HepG2 (cell line): ENCODE measurements around the gene DDX23. TPM values are rescaled to one million over a fixed set of nuclear protein-coding genes. Genes with fewer than 3 reads are reported as not detected.

Experiments
- AHDC1 ChIP-seq: sonication (generic); formaldehyde crosslinking; IDR thresholded peaks from 2 replicates; pipeline ENCODE4 v1.5.1; 2020; ENCODE audit warnings: mild to moderate bottlenecking, missing genetic modification reagents, borderline replicate concordance
- BCL6 ChIP-seq: IDR thresholded peaks from 2 replicates; pipeline ENCODE4 v1.6.1; 2016; ENCODE audit warnings: missing genetic modification reagents, missing compliant biosample characterization
- HNRNPH1 ChIP-seq: fragments of 200-400 bp; formaldehyde crosslinking; optimal IDR thresholded peaks from 2 replicates; pipeline ENCODE3; 2017; ENCODE audit warnings: mild to moderate bottlenecking, low read depth, low read length
- PLRG1 ChIP-seq: fragments of 450-650 bp; conservative IDR thresholded peaks from 2 replicates; pipeline ENCODE4 v1.6.1; 2016
- RARA ChIP-seq: IDR thresholded peaks from 2 replicates; pipeline ENCODE4 v1.6.1; 2016; ENCODE audit warnings: missing genetic modification reagents, missing compliant biosample characterization
- SNRNP70 ChIP-seq: fragments of 200-400 bp; formaldehyde crosslinking; IDR thresholded peaks from 2 replicates; pipeline ENCODE4 v1.6.1; 2017; ENCODE audit warnings: mild to moderate bottlenecking, low read depth, low read length, moderate library complexity
- ZNF879 ChIP-seq: sonication (generic); formaldehyde crosslinking; IDR thresholded peaks from 2 replicates; pipeline ENCODE4 v1.8.1; 2023; ENCODE audit warnings: missing genetic modification reagents
- polyA plus RNA-seq, 8 experiments: library from polyadenylated mRNA; depleted of rRNA in 3 of 8; stranded (reverse) in 7 of 8; unstranded in 1 of 8; fragments of >200 nt; fragmentation: Illumina TruSeq in 4 of 8; extraction: Trizol in 4 of 8; gene quantifications; 2 replicates each; pipeline versions ENCODE4 v1.2.1 to v1.2.3, GENCODE V29; 2011 to 2016; ENCODE audit warnings: low read depth in 4 of 8, missing spikeins in 1 of 8, mixed read lengths in 1 of 8; ENCODE audit not compliant: insufficient read depth in 1 of 8
- total RNA-seq, 5 experiments: library from RNA; depleted of rRNA; stranded (reverse); fragments of >200 nt; fragmentation: Illumina TruSeq; extraction: Trizol; gene quantifications; 2 replicates each; pipeline ENCODE4 v1.2.3, GENCODE V29; 2016; ENCODE audit warnings: low read depth in 1 of 5
- TF ChIP-seq, protein P1 (sequence below): sonication (generic); formaldehyde crosslinking; IDR thresholded peaks from 2 replicates; pipeline ENCODE4 v1.5.0; 2020; ENCODE audit warnings: mild to moderate bottlenecking, missing genetic modification reagents, moderate library complexity
- TF ChIP-seq, protein P2 (sequence below): sonication (generic); formaldehyde crosslinking; IDR thresholded peaks from 2 replicates; pipeline ENCODE4 v1.4.0; 2020; ENCODE audit warnings: missing genetic modification reagents
- TF ChIP-seq, protein P3 (sequence below): sonication (generic); formaldehyde crosslinking; IDR thresholded peaks from 2 replicates; pipeline ENCODE4 v1.4.0; 2020; ENCODE audit warnings: missing genetic modification reagents

DDX23 gene
- total and polyA plus RNA-seq, 2 of the 13 experiments (the other 11 are each of a cell fraction or from before 2014, with no cell fraction given) = 35.7 to 90.0 TPM

DNA sequence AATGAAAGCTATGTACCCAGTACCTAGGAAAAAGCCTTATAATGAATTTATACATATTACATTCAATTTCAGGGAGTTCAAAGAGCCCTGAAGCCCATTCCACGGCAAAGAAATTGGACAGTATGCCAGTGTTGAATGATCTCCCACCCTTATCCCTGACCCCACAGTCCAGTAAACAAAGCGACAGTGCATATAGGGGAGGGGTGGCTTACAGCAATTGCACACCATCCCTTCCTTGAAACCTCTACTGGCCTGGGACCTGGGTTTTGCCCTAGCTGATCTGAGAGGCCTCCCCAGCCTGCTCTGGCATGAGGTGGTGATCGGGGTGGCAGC is 31.0 kb upstream of the DDX23 start (continued):
- TF ChIP-seq, protein P1, sequence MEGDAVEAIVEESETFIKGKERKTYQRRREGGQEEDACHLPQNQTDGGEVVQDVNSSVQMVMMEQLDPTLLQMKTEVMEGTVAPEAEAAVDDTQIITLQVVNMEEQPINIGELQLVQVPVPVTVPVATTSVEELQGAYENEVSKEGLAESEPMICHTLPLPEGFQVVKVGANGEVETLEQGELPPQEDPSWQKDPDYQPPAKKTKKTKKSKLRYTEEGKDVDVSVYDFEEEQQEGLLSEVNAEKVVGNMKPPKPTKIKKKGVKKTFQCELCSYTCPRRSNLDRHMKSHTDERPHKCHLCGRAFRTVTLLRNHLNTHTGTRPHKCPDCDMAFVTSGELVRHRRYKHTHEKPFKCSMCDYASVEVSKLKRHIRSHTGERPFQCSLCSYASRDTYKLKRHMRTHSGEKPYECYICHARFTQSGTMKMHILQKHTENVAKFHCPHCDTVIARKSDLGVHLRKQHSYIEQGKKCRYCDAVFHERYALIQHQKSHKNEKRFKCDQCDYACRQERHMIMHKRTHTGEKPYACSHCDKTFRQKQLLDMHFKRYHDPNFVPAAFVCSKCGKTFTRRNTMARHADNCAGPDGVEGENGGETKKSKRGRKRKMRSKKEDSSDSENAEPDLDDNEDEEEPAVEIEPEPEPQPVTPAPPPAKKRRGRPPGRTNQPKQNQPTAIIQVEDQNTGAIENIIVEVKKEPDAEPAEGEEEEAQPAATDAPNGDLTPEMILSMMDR (CRISPR knock-in tag) = no peak
- TF ChIP-seq PLRG1 (no peak), SNRNP70 (no peak), AHDC1 (CRISPR knock-in tag) (no peak), HNRNPH1 (no peak), ZNF879 (no peak), RARA (CRISPR knock-in tag) (0 out of 2 replicates have a peak, but pooled peaks have one; percentile 12), BCL6 (CRISPR knock-in tag) (peak; percentile 22; the same call in 1 of the 2 replicates)
- TF ChIP-seq, protein P2, sequence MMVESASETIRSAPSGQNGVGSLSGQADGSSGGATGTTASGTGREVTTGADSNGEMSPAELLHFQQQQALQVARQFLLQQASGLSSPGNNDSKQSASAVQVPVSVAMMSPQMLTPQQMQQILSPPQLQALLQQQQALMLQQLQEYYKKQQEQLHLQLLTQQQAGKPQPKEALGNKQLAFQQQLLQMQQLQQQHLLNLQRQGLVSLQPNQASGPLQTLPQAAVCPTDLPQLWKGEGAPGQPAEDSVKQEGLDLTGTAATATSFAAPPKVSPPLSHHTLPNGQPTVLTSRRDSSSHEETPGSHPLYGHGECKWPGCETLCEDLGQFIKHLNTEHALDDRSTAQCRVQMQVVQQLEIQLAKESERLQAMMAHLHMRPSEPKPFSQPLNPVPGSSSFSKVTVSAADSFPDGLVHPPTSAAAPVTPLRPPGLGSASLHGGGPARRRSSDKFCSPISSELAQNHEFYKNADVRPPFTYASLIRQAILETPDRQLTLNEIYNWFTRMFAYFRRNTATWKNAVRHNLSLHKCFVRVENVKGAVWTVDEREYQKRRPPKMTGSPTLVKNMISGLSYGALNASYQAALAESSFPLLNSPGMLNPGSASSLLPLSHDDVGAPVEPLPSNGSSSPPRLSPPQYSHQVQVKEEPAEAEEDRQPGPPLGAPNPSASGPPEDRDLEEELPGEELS (CRISPR knock-in tag) = 0 out of 2 replicates have a peak, but pooled peaks have one; percentile 23
- TF ChIP-seq, protein P3, sequence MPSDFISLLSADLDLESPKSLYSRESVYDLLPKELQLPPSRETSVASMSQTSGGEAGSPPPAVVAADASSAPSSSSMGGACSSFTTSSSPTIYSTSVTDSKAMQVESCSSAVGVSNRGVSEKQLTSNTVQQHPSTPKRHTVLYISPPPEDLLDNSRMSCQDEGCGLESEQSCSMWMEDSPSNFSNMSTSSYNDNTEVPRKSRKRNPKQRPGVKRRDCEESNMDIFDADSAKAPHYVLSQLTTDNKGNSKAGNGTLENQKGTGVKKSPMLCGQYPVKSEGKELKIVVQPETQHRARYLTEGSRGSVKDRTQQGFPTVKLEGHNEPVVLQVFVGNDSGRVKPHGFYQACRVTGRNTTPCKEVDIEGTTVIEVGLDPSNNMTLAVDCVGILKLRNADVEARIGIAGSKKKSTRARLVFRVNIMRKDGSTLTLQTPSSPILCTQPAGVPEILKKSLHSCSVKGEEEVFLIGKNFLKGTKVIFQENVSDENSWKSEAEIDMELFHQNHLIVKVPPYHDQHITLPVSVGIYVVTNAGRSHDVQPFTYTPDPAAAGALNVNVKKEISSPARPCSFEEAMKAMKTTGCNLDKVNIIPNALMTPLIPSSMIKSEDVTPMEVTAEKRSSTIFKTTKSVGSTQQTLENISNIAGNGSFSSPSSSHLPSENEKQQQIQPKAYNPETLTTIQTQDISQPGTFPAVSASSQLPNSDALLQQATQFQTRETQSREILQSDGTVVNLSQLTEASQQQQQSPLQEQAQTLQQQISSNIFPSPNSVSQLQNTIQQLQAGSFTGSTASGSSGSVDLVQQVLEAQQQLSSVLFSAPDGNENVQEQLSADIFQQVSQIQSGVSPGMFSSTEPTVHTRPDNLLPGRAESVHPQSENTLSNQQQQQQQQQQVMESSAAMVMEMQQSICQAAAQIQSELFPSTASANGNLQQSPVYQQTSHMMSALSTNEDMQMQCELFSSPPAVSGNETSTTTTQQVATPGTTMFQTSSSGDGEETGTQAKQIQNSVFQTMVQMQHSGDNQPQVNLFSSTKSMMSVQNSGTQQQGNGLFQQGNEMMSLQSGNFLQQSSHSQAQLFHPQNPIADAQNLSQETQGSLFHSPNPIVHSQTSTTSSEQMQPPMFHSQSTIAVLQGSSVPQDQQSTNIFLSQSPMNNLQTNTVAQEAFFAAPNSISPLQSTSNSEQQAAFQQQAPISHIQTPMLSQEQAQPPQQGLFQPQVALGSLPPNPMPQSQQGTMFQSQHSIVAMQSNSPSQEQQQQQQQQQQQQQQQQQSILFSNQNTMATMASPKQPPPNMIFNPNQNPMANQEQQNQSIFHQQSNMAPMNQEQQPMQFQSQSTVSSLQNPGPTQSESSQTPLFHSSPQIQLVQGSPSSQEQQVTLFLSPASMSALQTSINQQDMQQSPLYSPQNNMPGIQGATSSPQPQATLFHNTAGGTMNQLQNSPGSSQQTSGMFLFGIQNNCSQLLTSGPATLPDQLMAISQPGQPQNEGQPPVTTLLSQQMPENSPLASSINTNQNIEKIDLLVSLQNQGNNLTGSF (CRISPR knock-in tag) = no peak
